SK-N-MC (cell line): Measurements from ENCODE around the gene WIPF3.

Experiments
- DNase-seq: peaks from one replicate; pipeline ENCODE4 v3.0.0-alpha.2; 2011; ENCODE audit warnings: low read depth, low spot score
- H3K27ac ChIP-seq: fragments of 200-600 bp; sonication (generic); 2 replicates; pipeline ENCODE4 v1.5.1; 2016; ENCODE audit warnings: mixed run types
- H3K36me3 ChIP-seq: fragments of 200-600 bp; sonication (generic); 2 replicates; pipeline ENCODE4 v1.6.1; 2017; ENCODE audit warnings: antibody characterized with exemption, low read length, mixed read lengths; ENCODE audit not compliant: insufficient read depth
- H3K4me3 ChIP-seq: fragments of 200-600 bp; sonication (generic); 2 replicates; pipeline ENCODE4 v1.5.1; 2016
- H3K9ac ChIP-seq: fragments of 200-600 bp; sonication (generic); 2 replicates; pipeline ENCODE4 v1.8.0; 2017; ENCODE audit warnings: mixed run types, mixed read lengths; ENCODE audit not compliant: insufficient read length
- H3K9me3 ChIP-seq: fragments of 200-600 bp; sonication (generic); 2 replicates; pipeline ENCODE4 v1.6.1; 2017; ENCODE audit warnings: low read depth, mild to moderate bottlenecking, antibody characterized with exemption, low read length, moderate library complexity, mixed read lengths
- EZH2 ChIP-seq: fragments of 200-600 bp; sonication (generic); IDR thresholded peaks from one replicate; pipeline ENCODE4 v1.6.1; 2017; ENCODE audit warnings: antibody characterized with exemption
- FOXP2 ChIP-seq: optimal IDR thresholded peaks from 2 replicates; pipeline ENCODE3; 2011; ENCODE audit warnings: mild to moderate bottlenecking, moderate library complexity; ENCODE audit not compliant: insufficient read depth; ENCODE audit errors: extremely low read length, control extremely low read depth
- POLR2AphosphoS5 ChIP-seq: IDR thresholded peaks from 2 replicates; pipeline ENCODE4 v1.6.1; 2012; ENCODE audit warnings: mild to moderate bottlenecking, low read depth, low read length, borderline replicate concordance

The WIPF3 gene

GRCh38 chr7:29926216-29926615 lies 119.9 kb downstream of the WIPF3 start:
- Histone ChIP-seq H3K27ac (no peak overlapping the region), H3K9me3 (no peaks in the 10 kb centered on the region), H3K36me3 (peaks cover 8% of the 10 kb centered on the region; the same call in 1 of the 2 replicates), H3K4me3 (no peak overlapping the region), H3K9ac (no peak overlapping the region)
- DNase-seq: no peak
- no peak for TF ChIP-seq POLR2AphosphoS5
- no peak for TF ChIP-seq FOXP2
- TF ChIP-seq EZH2: no peak

- DNase-seq: no peak
- no peaks in the 10 kb centered on the region for H3K9me3 ChIP-seq
- H3K27ac ChIP-seq: no peak overlapping the region
- TF ChIP-seq FOXP2 (no peak), EZH2 (no peak)
- H3K9ac ChIP-seq: no peak overlapping the region
- no peak overlapping the region for H3K4me3 ChIP-seq
- peaks cover 8% of the 10 kb centered on the region; the same call in 1 of the 2 replicates for H3K36me3 ChIP-seq
Observed at GRCh38 chr7:29926741-29927140, 120.4 kb downstream of the WIPF3 start.

- Histone ChIP-seq H3K36me3 (peaks cover 8% of the 10 kb centered on the region; the same call in 1 of the 2 replicates), H3K9me3 (no peaks in the 10 kb centered on the region), H3K9ac (no peak overlapping the region), H3K27ac (no peak overlapping the region), H3K4me3 (no peak overlapping the region)
- DNase-seq: no peak
- TF ChIP-seq POLR2AphosphoS5 (no peak), FOXP2 (no peak), EZH2 (no peak)
Observed at GRCh38 chr7:29929018-29929807, 122.9 kb downstream of the WIPF3 start.

DNA sequence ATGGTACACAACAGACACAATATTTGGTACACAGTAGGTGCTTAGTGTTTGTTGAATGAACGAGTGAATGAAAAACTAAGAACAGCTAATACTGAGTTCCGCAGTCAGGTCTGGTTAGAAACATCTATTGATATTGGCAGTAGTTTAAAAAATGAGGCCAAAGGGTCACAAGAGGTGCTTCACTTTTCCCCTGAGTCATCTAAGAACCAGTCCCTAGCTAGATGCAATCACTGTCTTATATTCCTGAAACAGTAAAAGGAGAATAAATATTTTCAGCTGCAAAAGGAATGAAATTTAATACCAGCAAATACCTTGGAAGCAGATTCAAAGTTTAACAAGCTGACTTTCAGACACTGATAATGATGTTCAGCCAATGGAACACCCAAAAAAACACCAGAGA lies 128.8 kb downstream of the WIPF3 start:
- H3K9me3 ChIP-seq: no peaks in the 10 kb centered on the region
- H3K4me3 ChIP-seq: no peak overlapping the region
- no peak for DNase-seq
- peaks cover 52% of the 10 kb centered on the region for H3K36me3 ChIP-seq
- no peak overlapping the region for H3K9ac ChIP-seq
- H3K27ac ChIP-seq: no peak overlapping the region
- TF ChIP-seq FOXP2 (no peak), POLR2AphosphoS5 (no peak), EZH2 (no peak)

DNA sequence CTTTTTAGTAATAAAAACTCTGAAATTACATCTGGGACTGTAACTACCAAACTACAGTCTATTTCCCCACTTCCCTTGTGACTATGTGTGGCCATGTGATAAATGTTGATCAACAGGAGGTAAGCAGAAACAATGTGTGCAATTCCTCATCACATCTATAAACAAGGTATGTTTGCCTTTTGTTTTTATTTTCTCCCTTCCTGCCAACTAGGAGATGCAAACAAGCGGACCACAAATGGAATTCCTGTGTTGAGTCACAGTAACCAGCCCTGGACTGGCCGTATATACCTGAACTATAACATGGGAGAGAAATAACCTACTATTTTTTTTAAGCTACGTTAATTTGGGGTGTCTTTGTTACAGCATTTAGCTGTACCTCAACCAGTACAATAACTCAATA lies 130.8 kb downstream of the WIPF3 start:
- Histone ChIP-seq H3K4me3 (no peak overlapping the region), H3K36me3 (peaks cover 62% of the 10 kb centered on the region), H3K9ac (no peak overlapping the region), H3K27ac (no peak overlapping the region), H3K9me3 (no peaks in the 10 kb centered on the region)
- TF ChIP-seq EZH2: no peak
- no peak for TF ChIP-seq FOXP2
- TF ChIP-seq POLR2AphosphoS5: no peak
- DNase-seq: no peak

DNA sequence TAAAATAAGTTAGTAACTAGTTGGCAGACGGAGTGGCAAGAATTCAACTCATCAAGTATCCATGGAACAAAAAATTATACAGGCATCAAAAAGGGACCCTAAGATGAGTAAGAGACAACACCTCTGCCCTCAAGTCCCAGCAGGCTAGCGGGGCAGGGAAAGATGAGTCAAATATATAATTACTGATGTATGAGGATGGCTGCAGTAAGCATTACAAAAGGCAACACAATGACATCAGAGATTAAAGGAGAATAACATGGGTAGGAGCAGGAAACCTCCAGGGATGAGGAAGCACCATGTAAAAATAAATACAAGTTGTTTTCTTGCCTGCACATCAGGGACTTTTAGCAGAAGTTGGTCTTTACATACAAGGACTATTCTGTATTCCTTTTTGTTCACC lies 133.9 kb downstream of the WIPF3 start:
- Histone ChIP-seq H3K4me3 (no peak overlapping the region), H3K9ac (no peak overlapping the region), H3K36me3 (peaks cover 70% of the 10 kb centered on the region), H3K27ac (no peak overlapping the region), H3K9me3 (no peaks in the 10 kb centered on the region)
- TF ChIP-seq FOXP2 (no peak), EZH2 (no peak), POLR2AphosphoS5 (no peak)
- no peak for DNase-seq

DNA sequence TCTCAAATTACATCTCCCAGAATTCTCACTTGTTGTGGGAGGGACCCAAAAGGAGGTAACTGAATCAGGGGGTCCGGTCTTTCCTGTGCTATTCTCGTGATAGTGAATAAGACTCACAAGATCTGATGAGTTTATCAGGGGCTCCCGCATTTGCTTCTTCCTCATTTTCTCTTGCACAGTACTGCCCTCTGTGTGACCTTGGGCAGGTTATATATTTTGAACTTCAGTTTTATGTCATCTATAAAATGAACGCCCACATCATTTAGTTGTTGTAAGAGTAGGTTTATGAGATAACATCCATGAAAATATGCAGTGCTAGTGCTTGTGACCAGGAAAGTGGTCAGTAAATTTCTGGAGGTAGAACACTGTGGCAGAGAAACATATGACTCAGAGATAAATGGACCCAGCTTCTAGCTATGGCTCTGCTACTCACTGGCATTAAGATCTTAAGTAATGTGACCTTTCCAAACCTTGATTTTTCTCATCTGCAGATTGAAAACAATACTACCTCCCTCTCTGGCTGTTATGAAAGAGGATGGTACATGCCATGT lies 139.0 kb downstream of the WIPF3 start:
- DNase-seq: no peak
- Histone ChIP-seq H3K9me3 (no peaks in the 10 kb centered on the region), H3K9ac (no peak overlapping the region), H3K27ac (no peak overlapping the region), H3K4me3 (no peak overlapping the region), H3K36me3 (peaks cover 37% of the 10 kb centered on the region)
- TF ChIP-seq EZH2 (no peak), POLR2AphosphoS5 (no peak), FOXP2 (no peak)

- Histone ChIP-seq H3K9me3 (no peaks in the 10 kb centered on the region), H3K9ac (no peak overlapping the region), H3K4me3 (no peak overlapping the region), H3K36me3 (peaks cover 27% of the 10 kb centered on the region; the same call in 1 of the 2 replicates), H3K27ac (no peak overlapping the region)
- no peak for DNase-seq
- TF ChIP-seq FOXP2 (no peak), POLR2AphosphoS5 (no peak), EZH2 (no peak)
Observed at GRCh38 chr7:29946428-29947186, 140.3 kb downstream of the WIPF3 start.
